ENCODE data around the gene CYP39A1. TPM values are rescaled to one million over a fixed set of nuclear protein-coding genes. Genes with fewer than 3 reads are reported as not detected.

Gene CYP39A1
- total RNA-seq, 2 experiments from 2014 or later = not detected

- peaks cover 6% of the 10 kb centered on the region for H3K4me1 Mint-ChIP-seq (ENCODE audit: low read depth)
- no peaks in the 10 kb centered on the region for H3K36me3 Mint-ChIP-seq (ENCODE audit: low read depth)
- no peaks in the 10 kb centered on the region for H3K9me3 Mint-ChIP-seq
- POLR2A ChIA-PET = no interaction called here
- ATAC-seq (no peak), DNase-seq (no peak)
- H3K4me3 Mint-ChIP-seq = no peak overlapping the region
- intact Hi-C loops (cut with micrococcal nuclease) = no loop called here
- CTCF ChIA-PET = interaction anchor here (1.5 kb wide), 1 partner anchor 567 kb away, joined by 4 read pairs; no protein-coding TSS in a partner anchor
- TF ChIP-seq CTCF (IDR thresholded peaks at IDR 0.05) = no peak
- H3K27me3 Mint-ChIP-seq = peaks cover 20% of the 10 kb centered on the region
- no peak overlapping the region for H3K27ac Mint-ChIP-seq
These were observed 5.0 kb upstream of the CYP39A1 start for GRCh38 chr6:46657642-46658041.

- ChIA-PET CTCF (no interaction called here), POLR2A (no interaction called here)
- Mint-ChIP-seq H3K4me1 (ENCODE audit: low read depth) (peaks cover 13% of the 10 kb centered on the region), H3K36me3 (ENCODE audit: low read depth) (no peaks in the 10 kb centered on the region), H3K9me3 (no peaks in the 10 kb centered on the region), H3K27me3 (peaks cover 32% of the 10 kb centered on the region), H3K27ac (no peak overlapping the region), H3K4me3 (no peak overlapping the region)
- no peak for TF ChIP-seq CTCF (IDR thresholded peaks at IDR 0.05)
- DNase-seq (no peak), ATAC-seq (no peak)
- intact Hi-C loops (cut with micrococcal nuclease) = no loop called here
These were observed 3.2 kb upstream of the CYP39A1 start for GRCh38 chr6:46655803-46656202.

- Mint-ChIP-seq H3K9me3 (no peaks in the 10 kb centered on the region), H3K36me3 (ENCODE audit: low read depth) (no peaks in the 10 kb centered on the region), H3K27me3 (peaks cover 36% of the 10 kb centered on the region), H3K4me1 (ENCODE audit: low read depth) (peaks cover 13% of the 10 kb centered on the region), H3K27ac (no peak overlapping the region), H3K4me3 (peak overlapping the region; percentile 76)
- no peak for TF ChIP-seq CTCF (IDR thresholded peaks at IDR 0.05)
- intact Hi-C loops (cut with micrococcal nuclease) = no loop called here
- ATAC-seq (no peak), DNase-seq (no peak)
- ChIA-PET CTCF (no interaction called here), POLR2A (no interaction called here)
These were observed 999 bp upstream of the CYP39A1 start for GRCh38 chr6:46653439-46654195.

- no peak for ATAC-seq
- Mint-ChIP-seq H3K4me3 (peak overlapping the region; percentile 76), H3K4me1 (ENCODE audit: low read depth) (peaks cover 13% of the 10 kb centered on the region), H3K9me3 (no peaks in the 10 kb centered on the region), H3K27ac (no peak overlapping the region), H3K27me3 (peaks cover 36% of the 10 kb centered on the region), H3K36me3 (ENCODE audit: low read depth) (no peaks in the 10 kb centered on the region)
- TF ChIP-seq CTCF (IDR thresholded peaks at IDR 0.05) = no peak
- POLR2A ChIA-PET = no interaction called here
- intact Hi-C loops (cut with micrococcal nuclease) = no loop called here
- CTCF ChIA-PET = no interaction called here
- DNase-seq = no peak
These were observed 401 bp downstream of the CYP39A1 start for GRCh38 chr6:46652232-46652602.

- Mint-ChIP-seq H3K9me3 (no peaks in the 10 kb centered on the region), H3K27ac (no peak overlapping the region), H3K4me1 (ENCODE audit: low read depth) (peaks cover 13% of the 10 kb centered on the region), H3K4me3 (no peak overlapping the region), H3K36me3 (ENCODE audit: low read depth) (no peaks in the 10 kb centered on the region), H3K27me3 (peaks cover 37% of the 10 kb centered on the region)
- POLR2A ChIA-PET = no interaction called here
- intact Hi-C loops (cut with micrococcal nuclease) = no loop called here
- no peak for TF ChIP-seq CTCF (IDR thresholded peaks at IDR 0.05)
- ATAC-seq = no peak
- CTCF ChIA-PET = no interaction called here
- DNase-seq = no peak
These were observed 802 bp downstream of the CYP39A1 start for GRCh38 chr6:46651816-46652215.
